ENCODE data around the gene CDK4. TPM values are rescaled to one million over a fixed set of nuclear protein-coding genes. Genes with fewer than 3 reads are reported as not detected.

Gene CDK4
- total and polyA plus RNA-seq, 2 of the 13 experiments (the other 11 are each of a cell fraction or from before 2014, with no cell fraction given) = 191 to 209 TPM

DNA sequence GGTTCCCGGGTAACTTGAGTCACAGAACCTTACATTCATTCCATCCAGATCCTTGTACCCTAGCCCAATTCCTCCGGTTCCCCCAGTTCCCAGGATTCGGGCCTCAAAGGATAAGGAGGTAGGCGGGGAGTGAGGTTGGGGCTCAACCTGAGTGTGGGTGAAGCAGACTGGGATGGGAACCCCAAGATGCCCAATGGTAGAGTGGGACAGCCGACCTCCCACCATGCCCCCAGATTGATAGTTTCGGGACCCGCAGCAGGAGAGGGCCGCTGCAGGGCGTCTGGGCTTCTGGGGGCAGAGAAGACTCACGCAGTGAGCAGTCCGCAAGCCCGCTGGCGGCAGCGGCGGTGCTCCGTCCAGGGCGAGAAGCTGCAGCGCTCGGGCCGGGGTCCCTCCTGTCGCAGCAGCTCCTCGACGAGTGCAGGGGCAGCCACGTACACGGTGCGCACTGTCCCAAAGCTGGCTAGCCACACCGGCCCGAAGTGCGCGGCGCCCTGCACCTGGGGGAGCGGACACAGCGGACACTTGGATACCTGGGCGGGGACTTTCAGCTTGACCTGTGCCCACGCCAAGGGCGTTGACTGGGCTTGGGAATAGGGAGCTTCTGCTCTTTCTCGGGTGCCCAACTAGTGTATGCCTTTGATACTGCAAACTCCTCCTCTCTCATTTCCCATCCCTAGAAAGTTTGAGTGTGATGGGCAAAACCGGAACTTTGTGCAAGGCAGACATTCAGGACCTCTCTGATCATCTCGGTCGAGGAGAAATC is 13.8 kb upstream of the CDK4 start (continued):
- TF ChIP-seq, protein P1, sequence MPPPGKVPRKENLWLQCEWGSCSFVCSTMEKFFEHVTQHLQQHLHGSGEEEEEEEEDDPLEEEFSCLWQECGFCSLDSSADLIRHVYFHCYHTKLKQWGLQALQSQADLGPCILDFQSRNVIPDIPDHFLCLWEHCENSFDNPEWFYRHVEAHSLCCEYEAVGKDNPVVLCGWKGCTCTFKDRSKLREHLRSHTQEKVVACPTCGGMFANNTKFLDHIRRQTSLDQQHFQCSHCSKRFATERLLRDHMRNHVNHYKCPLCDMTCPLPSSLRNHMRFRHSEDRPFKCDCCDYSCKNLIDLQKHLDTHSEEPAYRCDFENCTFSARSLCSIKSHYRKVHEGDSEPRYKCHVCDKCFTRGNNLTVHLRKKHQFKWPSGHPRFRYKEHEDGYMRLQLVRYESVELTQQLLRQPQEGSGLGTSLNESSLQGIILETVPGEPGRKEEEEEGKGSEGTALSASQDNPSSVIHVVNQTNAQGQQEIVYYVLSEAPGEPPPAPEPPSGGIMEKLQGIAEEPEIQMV (CRISPR knock-in tag; IDR thresholded peaks at IDR 0.05; ENCODE audit: low read depth) = no peak
- TF ChIP-seq NR2F2 (IDR thresholded peaks at IDR 0.05; ENCODE audit: borderline replicate concordance, low read depth) = no peak
- TF ChIP-seq HCFC1 (IDR thresholded peaks at IDR 0.05; ENCODE audit: low read depth, low read length) = no peak
- no peak for TF ChIP-seq ZBTB26 (CRISPR knock-in tag; IDR thresholded peaks at IDR 0.05; ENCODE audit: borderline replicate concordance)
- TF ChIP-seq PHF5A (CRISPR knock-in tag; IDR thresholded peaks at IDR 0.05; ENCODE audit: low read depth, unreplicated experiment) = no peak
- TF ChIP-seq HNRNPH1 (optimal IDR thresholded peaks at IDR 0.05; ENCODE audit: low read depth, low read length) = no peak
- peak; percentile 54; the same call in 1 of the 2 replicates for TF ChIP-seq ZNF326 (CRISPR knock-in tag; IDR thresholded peaks at IDR 0.05; ENCODE audit: borderline replicate concordance)
- TF ChIP-seq, protein P2, sequence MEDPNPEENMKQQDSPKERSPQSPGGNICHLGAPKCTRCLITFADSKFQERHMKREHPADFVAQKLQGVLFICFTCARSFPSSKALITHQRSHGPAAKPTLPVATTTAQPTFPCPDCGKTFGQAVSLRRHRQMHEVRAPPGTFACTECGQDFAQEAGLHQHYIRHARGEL (CRISPR knock-in tag; IDR thresholded peaks at IDR 0.05) = no peak
- TF ChIP-seq AGO1 (IDR thresholded peaks at IDR 0.05; ENCODE audit: low read depth, low read length, poor library complexity, severe bottlenecking) = peak; percentile 95
- TF ChIP-seq JUN (CRISPR knock-in tag; IDR thresholded peaks at IDR 0.05) = no peak
- no peak for TF ChIP-seq ZMYM3 (CRISPR knock-in tag; IDR thresholded peaks at IDR 0.05)
- TF ChIP-seq ZNF34 (CRISPR knock-in tag; IDR thresholded peaks at IDR 0.05; ENCODE audit: borderline replicate concordance) = no peak
- no peak for TF ChIP-seq SOX13 (IDR thresholded peaks at IDR 0.05)
- TF ChIP-seq SOX13 (CRISPR knock-in tag; conservative IDR thresholded peaks at IDR 0.05 in 1 of 2, IDR thresholded peaks at IDR 0.05 in 1 of 2) = no peak
- TF ChIP-seq HOXD1 (CRISPR knock-in tag; IDR thresholded peaks at IDR 0.05) = no peak
- TF ChIP-seq ZBTB38 (CRISPR knock-in tag; IDR thresholded peaks at IDR 0.05) = 0 out of 2 replicates have a peak, but pooled peaks have one; percentile 10
- TF ChIP-seq ZNF788 (CRISPR knock-in tag; IDR thresholded peaks at IDR 0.05; ENCODE audit: borderline replicate concordance) = peak; percentile 24; the same call in 1 of the 2 replicates
- no peak for TF ChIP-seq KLF13 (CRISPR knock-in tag; IDR thresholded peaks at IDR 0.05)
- TF ChIP-seq ZNF580 (CRISPR knock-in tag; IDR thresholded peaks at IDR 0.05; ENCODE audit: borderline replicate concordance, low read depth) = no peak
- no peak for TF ChIP-seq SATB2 (CRISPR knock-in tag; IDR thresholded peaks at IDR 0.05)
- 0 out of 2 replicates have a peak, but pooled peaks have one; percentile 45 for TF ChIP-seq ZNF747 (CRISPR knock-in tag; IDR thresholded peaks at IDR 0.05; ENCODE audit: borderline replicate concordance)
- no peak for TF ChIP-seq LRRFIP1 (CRISPR knock-in tag; conservative IDR thresholded peaks at IDR 0.05)
- no peak for TF ChIP-seq MAZ (IDR thresholded peaks at IDR 0.05; ENCODE audit: borderline replicate concordance, low read depth, low read length)
- peak; percentile 32; the same call in 1 of the 2 replicates for TF ChIP-seq MAZ (CRISPR knock-in tag; IDR thresholded peaks at IDR 0.05; ENCODE audit: low read depth)
- no peak for TF ChIP-seq ZNF121 (CRISPR knock-in tag; IDR thresholded peaks at IDR 0.05)
